HG02610 (cell line): ENCODE data around the gene HAPLN2.
A peak's percentile ranks its signal among the peaks of the same experiment; 100 is the strongest.

Source experiments
- ATAC-seq: cut with Tn5 transposase; IDR thresholded peaks from one replicate; pipeline ENCODE4 v1.9.1; 2021; ENCODE audit warnings: mild to moderate bottlenecking, moderate library complexity; ENCODE audit not compliant: unreplicated experiment

HAPLN2 gene

DNA sequence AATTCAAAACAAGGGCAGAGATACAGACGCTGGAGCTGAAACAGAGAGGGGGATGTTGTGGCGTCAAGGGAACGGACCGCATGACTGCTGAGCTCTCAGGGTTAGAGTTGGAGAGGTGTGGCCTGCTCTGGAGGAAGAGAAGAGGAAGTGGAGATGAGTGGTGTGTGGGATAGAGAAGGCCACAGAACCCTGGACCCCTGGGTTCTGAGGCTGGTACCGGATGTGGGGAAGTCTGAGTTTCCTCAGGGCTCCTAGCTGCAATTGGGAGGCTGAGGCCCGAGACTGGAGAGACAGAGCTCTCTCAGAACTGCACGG is 24.5 kb downstream of the HAPLN2 start:
- ATAC-seq = peak; percentile 63

DNA sequence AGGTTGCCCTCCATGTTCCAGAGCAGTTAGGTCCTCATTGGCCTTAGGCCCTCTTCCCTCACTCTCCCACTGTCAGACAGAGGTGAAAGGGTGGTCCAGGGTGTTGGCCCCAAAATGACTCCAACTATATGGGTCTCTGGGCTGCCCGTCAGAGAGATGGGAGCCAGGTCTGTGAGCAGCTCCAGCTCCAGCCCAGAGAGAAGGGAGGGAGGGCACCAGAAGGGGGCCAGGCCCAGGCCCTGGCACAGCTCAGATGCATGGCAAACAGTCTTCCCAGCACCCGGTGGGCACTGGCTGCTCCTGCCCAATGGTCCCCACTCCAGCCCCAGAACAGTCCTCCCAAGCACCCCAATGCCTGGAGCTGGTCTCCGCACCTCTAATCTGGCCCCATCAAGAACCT is 24.9 kb downstream of the HAPLN2 start:
- no peak for ATAC-seq

GRCh38 chr1:156644640-156645039 is 25.4 kb downstream of the HAPLN2 start:
- no peak for ATAC-seq

- no peak for ATAC-seq
Measured at GRCh38 chr1:156645056-156645455, 25.8 kb downstream of the HAPLN2 start.

DNA sequence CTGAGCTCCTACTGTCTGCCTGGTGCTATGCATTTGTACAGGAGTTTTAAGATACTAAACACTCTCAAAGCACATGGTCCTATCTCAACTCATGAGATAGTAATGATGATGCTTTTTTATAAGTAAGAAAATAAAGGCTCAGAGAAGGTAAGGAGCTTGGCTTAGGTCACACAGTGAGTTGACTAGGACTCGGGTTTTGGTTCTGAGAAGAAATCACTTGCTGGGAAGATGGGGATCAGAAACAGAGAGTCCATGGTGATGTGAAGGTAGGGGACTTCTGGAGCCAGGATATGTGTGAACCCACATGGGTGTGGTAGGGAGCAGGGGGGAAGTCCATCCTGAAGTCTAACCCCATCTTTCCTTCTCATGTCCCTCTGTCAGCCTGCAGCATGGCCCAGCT is 26.5 kb downstream of the HAPLN2 start:
- no peak for ATAC-seq

GRCh38 chr1:156646738-156647211 is 27.6 kb downstream of the HAPLN2 start:
- ATAC-seq = no peak

DNA sequence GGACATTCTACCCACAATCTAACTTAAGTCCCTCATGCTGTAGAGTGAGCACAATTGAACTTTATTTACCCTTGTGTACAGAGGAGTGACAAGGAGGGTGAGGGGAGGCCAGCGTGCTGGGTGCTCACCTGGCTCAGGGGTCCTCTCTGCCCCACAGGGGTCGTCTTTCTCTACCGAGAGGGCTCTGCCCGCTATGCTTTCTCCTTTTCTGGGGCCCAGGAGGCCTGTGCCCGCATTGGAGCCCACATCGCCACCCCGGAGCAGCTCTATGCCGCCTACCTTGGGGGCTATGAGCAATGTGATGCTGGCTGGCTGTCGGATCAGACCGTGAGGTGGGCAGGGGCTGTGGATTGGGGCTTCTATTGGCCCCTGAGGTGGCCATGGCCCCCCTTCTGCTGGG is 28.1 kb downstream of the HAPLN2 start:
- ATAC-seq = no peak

GRCh38 chr1:156648496-156648895 is 29.3 kb downstream of the HAPLN2 start:
- no peak for ATAC-seq

DNA sequence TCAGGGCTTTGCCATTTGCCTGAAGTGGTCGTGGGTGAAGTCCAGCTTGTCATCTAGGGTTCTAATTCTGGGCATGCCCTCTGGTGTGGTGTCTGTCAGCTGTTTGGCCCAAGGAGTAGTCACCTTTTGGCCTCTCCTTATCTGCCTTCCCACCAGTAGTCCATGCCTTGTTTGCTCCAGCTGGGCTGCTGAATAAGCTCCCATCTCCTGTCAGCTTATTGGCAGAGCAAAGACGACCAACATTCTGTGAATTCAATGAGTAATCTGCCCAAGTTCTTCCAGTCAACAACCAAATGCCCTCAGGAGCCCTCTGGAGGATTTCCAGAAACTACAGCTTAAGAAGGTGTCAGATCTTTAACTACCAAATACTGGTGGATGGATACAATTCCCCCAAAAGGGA is 29.7 kb downstream of the HAPLN2 start:
- ATAC-seq = no peak

- no peak for ATAC-seq
Measured at GRCh38 chr1:156652131-156652991, 33.1 kb downstream of the HAPLN2 start.

DNA sequence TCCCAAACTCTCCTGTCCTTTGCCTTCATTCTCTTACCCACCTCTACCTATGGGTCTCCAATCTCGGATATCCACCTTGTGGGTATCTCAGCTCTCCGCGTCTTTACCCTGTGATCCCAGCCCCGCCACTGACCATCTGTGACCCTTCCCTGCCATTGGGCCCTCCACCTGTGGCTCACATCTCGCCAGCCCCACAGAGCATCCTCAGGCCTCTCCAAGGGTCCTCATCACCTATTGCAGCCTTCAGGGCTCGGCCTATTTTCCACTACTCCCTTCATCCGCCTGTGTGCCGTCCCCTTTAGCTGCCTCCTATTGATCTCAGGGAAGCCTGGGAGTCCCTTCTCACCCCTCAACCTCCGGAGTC is 33.8 kb downstream of the HAPLN2 start:
- no peak for ATAC-seq

GRCh38 chr1:156654700-156655099 is 35.5 kb downstream of the HAPLN2 start:
- ATAC-seq = no peak

DNA sequence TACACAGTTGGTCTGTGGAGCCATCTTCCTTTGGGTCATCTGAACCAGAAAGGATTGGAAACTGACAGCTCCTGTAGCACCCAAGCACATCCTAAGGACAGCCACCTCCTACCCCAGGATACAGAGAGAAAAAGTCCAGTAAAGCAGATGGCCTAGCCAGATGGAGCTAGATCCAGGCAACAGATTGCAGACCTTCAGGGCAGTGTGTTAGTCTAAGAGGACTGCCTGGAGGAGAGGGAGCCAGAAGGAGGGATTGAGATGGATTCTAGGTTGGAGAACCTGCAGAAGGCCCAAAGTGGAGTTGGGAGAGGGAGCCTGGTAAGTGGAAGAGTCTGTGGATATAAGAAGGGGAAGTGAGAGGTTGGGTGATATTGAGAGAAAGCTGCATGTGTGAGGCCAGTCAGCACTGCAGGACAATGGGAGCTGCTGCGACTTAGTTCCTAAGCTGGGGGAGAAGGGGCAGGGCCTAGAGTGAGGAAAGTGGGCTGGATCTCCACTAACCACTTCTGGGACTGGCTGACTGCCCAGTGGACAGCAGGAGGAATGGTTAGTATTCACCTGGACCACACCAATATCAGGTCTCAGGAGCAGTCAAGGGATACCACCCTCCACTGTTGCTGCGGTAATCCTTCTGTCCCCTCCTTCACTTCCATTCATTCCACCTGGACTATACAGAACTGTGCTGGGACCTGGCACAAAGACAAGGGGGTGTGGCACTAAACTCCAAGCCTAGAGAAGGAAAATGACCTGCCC is 36.1 kb downstream of the HAPLN2 start:
- no peak for ATAC-seq

GRCh38 chr1:156655904-156656516 is 36.8 kb downstream of the HAPLN2 start:
- ATAC-seq = no peak

DNA sequence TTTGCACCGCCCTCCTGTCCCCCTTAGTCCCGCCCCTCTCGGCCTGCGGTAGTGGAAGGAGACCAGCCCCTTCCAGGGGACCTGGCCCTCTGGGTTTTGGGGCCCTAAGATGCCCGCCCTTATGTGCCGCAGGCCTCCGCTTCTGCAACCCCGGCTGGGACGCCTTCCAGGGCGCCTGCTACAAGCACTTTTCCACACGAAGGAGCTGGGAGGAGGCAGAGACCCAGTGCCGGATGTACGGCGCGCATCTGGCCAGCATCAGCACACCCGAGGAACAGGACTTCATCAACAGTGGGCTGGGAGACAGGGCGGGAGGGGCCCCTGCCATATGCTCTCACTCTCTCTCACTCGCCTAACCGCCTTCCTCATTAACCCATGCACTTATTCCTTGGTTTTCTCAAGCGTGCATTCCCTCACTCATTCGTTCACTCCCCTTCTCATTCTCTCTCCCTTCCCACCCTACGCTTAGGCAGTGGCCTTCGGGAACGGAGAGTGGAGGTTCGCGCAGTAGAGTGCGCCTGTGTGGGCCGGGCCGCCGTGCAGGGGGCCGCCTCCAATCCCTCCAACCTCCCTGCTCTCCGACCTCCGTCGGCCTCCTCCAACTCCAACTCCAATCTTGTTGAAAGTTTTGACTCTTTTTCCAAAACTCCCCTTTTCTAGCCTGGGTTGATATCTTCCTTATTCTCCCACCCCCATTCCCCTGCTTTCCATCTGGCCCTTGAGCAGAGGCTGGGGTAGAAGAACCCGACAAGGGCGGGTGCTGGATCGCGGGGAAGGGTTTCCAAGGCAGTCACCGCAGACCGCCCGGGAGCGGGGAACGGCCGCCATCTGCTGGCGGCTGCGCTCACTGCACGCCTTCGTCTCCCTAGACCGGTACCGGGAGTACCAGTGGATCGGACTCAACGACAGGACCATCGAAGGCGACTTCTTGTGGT is 37.9 kb downstream of the HAPLN2 start:
- ATAC-seq = no peak

DNA sequence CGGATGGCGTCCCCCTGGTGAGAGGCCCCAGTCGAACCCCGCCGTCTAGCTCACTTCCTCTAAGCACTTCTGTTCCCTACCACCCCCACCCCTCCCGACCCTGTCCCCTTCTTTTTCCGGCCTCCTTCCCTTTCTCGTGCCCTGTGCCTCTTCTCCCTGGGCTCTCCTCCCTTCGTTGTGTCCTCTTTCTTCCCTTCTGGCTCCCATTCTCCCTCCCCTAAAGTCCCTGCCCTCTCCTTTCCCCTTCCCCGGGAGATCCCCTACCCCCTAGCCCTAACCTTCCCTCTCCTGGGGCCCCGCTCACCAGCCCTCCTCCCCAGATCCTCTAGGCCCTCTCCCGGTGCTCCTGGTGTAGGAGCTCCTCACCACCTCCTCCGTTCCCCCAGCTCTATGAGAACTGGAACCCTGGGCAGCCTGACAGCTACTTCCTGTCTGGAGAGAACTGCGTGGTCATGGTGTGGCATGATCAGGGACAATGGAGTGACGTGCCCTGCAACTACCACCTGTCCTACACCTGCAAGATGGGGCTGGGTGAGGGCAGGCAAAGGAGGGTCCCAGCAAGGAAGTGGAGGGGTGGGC is 38.6 kb downstream of the HAPLN2 start:
- no peak for ATAC-seq

DNA sequence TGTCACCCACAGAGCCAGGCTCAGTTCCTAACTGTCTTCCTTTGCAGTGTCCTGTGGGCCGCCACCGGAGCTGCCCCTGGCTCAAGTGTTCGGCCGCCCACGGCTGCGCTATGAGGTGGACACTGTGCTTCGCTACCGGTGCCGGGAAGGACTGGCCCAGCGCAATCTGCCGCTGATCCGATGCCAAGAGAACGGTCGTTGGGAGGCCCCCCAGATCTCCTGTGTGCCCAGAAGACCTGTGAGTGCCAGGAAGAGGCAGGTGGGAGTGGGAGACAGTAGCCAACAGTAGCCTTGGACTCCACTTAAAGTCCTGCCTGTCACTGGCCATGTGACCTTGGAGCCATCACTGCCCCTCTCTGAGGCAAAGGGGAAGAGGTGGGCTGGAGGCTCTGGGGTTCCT is 39.3 kb downstream of the HAPLN2 start:
- no peak for ATAC-seq

DNA sequence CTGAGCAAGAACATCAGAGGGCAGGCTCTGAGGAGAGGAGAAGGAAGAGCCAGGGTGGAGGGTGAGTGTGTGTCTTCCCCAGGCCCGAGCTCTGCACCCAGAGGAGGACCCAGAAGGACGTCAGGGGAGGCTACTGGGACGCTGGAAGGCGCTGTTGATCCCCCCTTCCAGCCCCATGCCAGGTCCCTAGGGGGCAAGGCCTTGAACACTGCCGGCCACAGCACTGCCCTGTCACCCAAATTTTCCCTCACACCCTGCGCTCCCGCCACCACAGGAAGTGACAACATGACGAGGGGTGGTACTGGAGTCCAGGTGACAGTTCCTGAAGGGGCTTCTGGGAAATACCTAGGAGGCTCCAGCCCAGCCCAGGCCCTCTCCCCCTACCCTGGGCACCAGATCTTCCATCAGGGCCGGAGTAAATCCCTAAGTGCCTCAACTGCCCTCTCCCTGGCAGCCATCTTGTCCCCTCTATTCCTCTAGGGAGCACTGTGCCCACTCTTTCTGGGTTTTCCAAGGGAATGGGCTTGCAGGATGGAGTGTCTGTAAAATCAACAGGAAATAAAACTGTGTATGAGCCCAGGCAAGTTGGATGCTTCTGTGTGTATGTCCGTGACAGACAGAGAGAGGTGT is 39.8 kb downstream of the HAPLN2 start:
- ATAC-seq = no peak

DNA sequence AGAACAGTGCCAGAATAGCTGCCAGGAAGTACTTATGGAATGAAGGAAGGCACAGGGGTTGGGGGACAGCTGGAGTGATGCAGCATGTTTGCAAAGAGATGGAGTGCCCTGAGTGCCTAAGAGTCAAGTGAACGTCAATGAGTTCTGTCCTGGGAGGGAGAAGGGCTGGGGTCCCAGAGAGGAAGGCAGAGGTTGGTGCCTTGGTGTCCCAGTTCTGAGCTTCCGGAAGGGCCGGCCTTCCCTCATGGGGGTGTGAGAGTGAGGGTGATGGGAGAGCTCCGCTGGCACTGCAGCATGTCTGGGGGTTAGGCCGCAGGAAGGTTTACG is 40.4 kb downstream of the HAPLN2 start:
- no peak for ATAC-seq
